ENCODE measurements around the gene TRERF1.

The TRERF1 gene

GRCh38 chr6:42488129-42488528 is 36.4 kb upstream of the TRERF1 start:
- H3K36me3 ChIP-seq (ENCODE audit: insufficient read depth, low read length), result no peaks in the 10 kb centered on the region
- no peaks in the 10 kb centered on the region for H3K9me2 ChIP-seq (ENCODE audit: low read depth, low read length)
- no peaks in the 10 kb centered on the region for H3K4me1 ChIP-seq (ENCODE audit: insufficient read depth, low read length, severe bottlenecking)
- H3K27me3 ChIP-seq (ENCODE audit: insufficient read depth, low read length), result no peaks in the 10 kb centered on the region
- H3K9ac ChIP-seq (ENCODE audit: low read length), result no peak overlapping the region
- H2AFZ ChIP-seq (ENCODE audit: low read length), result no peak overlapping the region
- H3K4me3 ChIP-seq (ENCODE audit: low read depth, low read length, poor library complexity, severe bottlenecking), result no peak overlapping the region
- no peaks in the 10 kb centered on the region for H3K9me3 ChIP-seq (ENCODE audit: low read length)
- no peak overlapping the region for H3K27ac ChIP-seq (ENCODE audit: low read depth, low read length, poor library complexity, severe bottlenecking)
- no peaks in the 10 kb centered on the region for H4K20me1 ChIP-seq (ENCODE audit: insufficient read depth, low read length)
- H3K4me2 ChIP-seq (ENCODE audit: low read length), result no peak overlapping the region
- H3F3A ChIP-seq (ENCODE audit: insufficient read depth, low read length), result no peaks in the 10 kb centered on the region
- TF ChIP-seq, protein P1, sequence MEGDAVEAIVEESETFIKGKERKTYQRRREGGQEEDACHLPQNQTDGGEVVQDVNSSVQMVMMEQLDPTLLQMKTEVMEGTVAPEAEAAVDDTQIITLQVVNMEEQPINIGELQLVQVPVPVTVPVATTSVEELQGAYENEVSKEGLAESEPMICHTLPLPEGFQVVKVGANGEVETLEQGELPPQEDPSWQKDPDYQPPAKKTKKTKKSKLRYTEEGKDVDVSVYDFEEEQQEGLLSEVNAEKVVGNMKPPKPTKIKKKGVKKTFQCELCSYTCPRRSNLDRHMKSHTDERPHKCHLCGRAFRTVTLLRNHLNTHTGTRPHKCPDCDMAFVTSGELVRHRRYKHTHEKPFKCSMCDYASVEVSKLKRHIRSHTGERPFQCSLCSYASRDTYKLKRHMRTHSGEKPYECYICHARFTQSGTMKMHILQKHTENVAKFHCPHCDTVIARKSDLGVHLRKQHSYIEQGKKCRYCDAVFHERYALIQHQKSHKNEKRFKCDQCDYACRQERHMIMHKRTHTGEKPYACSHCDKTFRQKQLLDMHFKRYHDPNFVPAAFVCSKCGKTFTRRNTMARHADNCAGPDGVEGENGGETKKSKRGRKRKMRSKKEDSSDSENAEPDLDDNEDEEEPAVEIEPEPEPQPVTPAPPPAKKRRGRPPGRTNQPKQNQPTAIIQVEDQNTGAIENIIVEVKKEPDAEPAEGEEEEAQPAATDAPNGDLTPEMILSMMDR (IDR thresholded peaks at IDR 0.05; ENCODE audit: low read length), result no peak
- TF ChIP-seq EZH2 (IDR thresholded peaks at IDR 0.05; ENCODE audit: borderline replicate concordance, low read length), result no peak
- no peaks in the 10 kb centered on the region for H3K79me2 ChIP-seq (ENCODE audit: insufficient read depth, low read length)

- H3K27me3 ChIP-seq (ENCODE audit: insufficient read depth, low read length), result no peaks in the 10 kb centered on the region
- no peaks in the 10 kb centered on the region for H3K9me3 ChIP-seq (ENCODE audit: low read length)
- no peak overlapping the region for H3K4me2 ChIP-seq (ENCODE audit: low read length)
- no peaks in the 10 kb centered on the region for H3K9me2 ChIP-seq (ENCODE audit: low read depth, low read length)
- no peak overlapping the region for H3K27ac ChIP-seq (ENCODE audit: low read depth, low read length, poor library complexity, severe bottlenecking)
- H3K36me3 ChIP-seq (ENCODE audit: insufficient read depth, low read length), result no peaks in the 10 kb centered on the region
- H3F3A ChIP-seq (ENCODE audit: insufficient read depth, low read length), result no peaks in the 10 kb centered on the region
- H4K20me1 ChIP-seq (ENCODE audit: insufficient read depth, low read length), result no peaks in the 10 kb centered on the region
- H2AFZ ChIP-seq (ENCODE audit: low read length), result no peak overlapping the region
- TF ChIP-seq, protein P1 (IDR thresholded peaks at IDR 0.05; ENCODE audit: low read length), result no peak
- TF ChIP-seq EZH2 (IDR thresholded peaks at IDR 0.05; ENCODE audit: borderline replicate concordance, low read length), result no peak
- H3K4me1 ChIP-seq (ENCODE audit: insufficient read depth, low read length, severe bottlenecking), result no peaks in the 10 kb centered on the region
- H3K79me2 ChIP-seq (ENCODE audit: insufficient read depth, low read length), result no peaks in the 10 kb centered on the region
- H3K4me3 ChIP-seq (ENCODE audit: low read depth, low read length, poor library complexity, severe bottlenecking), result no peak overlapping the region
- no peak overlapping the region for H3K9ac ChIP-seq (ENCODE audit: low read length)
Observed at GRCh38 chr6:42484261-42484660, 32.5 kb upstream of the TRERF1 start.

GRCh38 chr6:42482174-42482573 is 30.4 kb upstream of the TRERF1 start:
- H3K4me1 ChIP-seq (ENCODE audit: insufficient read depth, low read length, severe bottlenecking), result no peaks in the 10 kb centered on the region
- no peaks in the 10 kb centered on the region for H3K79me2 ChIP-seq (ENCODE audit: insufficient read depth, low read length)
- no peak for TF ChIP-seq EZH2 (IDR thresholded peaks at IDR 0.05; ENCODE audit: borderline replicate concordance, low read length)
- TF ChIP-seq, protein P1 (IDR thresholded peaks at IDR 0.05; ENCODE audit: low read length), result no peak
- no peak overlapping the region for H3K27ac ChIP-seq (ENCODE audit: low read depth, low read length, poor library complexity, severe bottlenecking)
- H3K36me3 ChIP-seq (ENCODE audit: insufficient read depth, low read length), result no peaks in the 10 kb centered on the region
- no peak overlapping the region for H3K9ac ChIP-seq (ENCODE audit: low read length)
- no peaks in the 10 kb centered on the region for H3F3A ChIP-seq (ENCODE audit: insufficient read depth, low read length)
- no peak overlapping the region for H3K4me2 ChIP-seq (ENCODE audit: low read length)
- no peak overlapping the region for H2AFZ ChIP-seq (ENCODE audit: low read length)
- no peak overlapping the region for H3K4me3 ChIP-seq (ENCODE audit: low read depth, low read length, poor library complexity, severe bottlenecking)
- no peaks in the 10 kb centered on the region for H3K9me2 ChIP-seq (ENCODE audit: low read depth, low read length)
- H4K20me1 ChIP-seq (ENCODE audit: insufficient read depth, low read length), result no peaks in the 10 kb centered on the region
- H3K27me3 ChIP-seq (ENCODE audit: insufficient read depth, low read length), result 0 out of 2 replicates have a peak, but pooled peaks cover 5% of the 10 kb centered on the region
- no peaks in the 10 kb centered on the region for H3K9me3 ChIP-seq (ENCODE audit: low read length)

Measured in OCI-LY1 (cell line).